HG02870 (cell line): ENCODE data around the gene SAT2.
"Not testable (repeated sequence)": the region's sequence is repeated elsewhere in the genome, so short reads cannot be mapped to it uniquely, and the experiment has no call there.

Experiments
- ATAC-seq: cut with Tn5 transposase; IDR thresholded peaks from one replicate; pipeline ENCODE4 v1.9.1; 2021; ENCODE audit warnings: mild to moderate bottlenecking, moderate library complexity; ENCODE audit not compliant: unreplicated experiment

SAT2 gene

GRCh38 chr17:7627250-7628121 is at the start of gene SAT2:
Gene SAT2, minus strand, starts transcription at chr17:7627821. Its CDS starts 186 bp downstream, at chr17:7627635.
- peak; percentile 86 for ATAC-seq

GRCh38 chr17:7676533-7676932 is 48.9 kb upstream of the SAT2 start:
- no peak for ATAC-seq

- ATAC-seq: no peak
These were observed 47.3 kb upstream of the SAT2 start for GRCh38 chr17:7674934-7675333.

GRCh38 chr17:7673239-7673638 is 45.6 kb upstream of the SAT2 start:
- no peak for ATAC-seq

DNA sequence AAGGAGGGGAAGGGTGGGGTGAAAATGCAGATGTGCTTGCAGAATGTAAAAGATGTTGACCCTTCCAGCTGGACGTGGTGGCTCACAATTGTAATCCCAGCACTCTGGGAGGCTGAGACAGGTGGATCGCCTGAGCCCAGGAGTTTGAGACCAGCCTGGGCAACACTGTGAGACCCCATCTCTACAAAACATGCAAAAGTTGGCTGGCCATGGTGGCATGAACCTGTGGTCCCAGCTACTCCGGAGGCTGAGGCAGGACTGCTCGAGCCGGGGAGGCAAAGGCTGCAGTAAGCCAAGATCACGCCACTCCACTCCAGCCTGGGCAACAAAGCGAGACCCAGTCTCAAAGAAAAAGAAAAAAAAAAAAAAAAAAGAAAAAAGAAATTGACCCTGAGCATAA is 40.9 kb upstream of the SAT2 start:
- ATAC-seq: no peak

GRCh38 chr17:7667656-7668406 is 40.2 kb upstream of the SAT2 start:
- no peak for ATAC-seq

GRCh38 chr17:7656958-7657609 is 29.5 kb upstream of the SAT2 start:
- no peak for ATAC-seq

- no peak for ATAC-seq
These were observed 27.9 kb upstream of the SAT2 start for GRCh38 chr17:7655541-7655840.

DNA sequence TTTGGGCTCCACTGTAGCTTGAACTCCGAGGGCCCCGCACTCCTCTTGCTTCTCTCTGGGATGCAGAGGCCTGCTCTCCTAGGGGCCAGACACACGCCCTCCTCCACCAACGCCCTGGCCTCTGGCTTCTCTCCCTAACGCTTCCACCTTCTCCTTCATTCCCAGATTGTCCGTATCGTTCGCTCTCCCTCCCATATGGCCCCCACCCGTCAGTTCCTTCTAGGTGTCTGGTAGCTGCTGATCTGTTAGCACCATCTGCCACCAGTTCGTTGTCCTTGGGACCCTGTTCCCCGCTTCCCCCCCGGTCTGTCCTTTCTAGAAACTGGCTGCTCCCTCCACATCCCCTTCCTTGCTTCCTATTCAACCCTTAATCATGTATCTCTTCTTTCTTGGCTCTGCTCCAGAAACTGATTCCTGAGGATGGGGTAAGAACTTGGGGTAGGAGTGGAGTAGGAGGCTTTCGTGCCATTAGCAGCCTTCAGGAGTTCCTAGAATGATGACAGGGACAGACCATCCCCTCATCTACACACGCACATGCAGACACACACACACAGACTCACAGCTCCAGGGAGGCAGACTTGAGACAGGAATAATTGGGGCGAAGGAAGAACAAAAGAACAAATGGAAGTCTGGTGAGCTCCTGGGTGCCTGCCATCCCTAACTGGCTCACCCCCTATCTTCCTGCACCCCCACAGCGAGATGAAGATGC is 27.4 kb upstream of the SAT2 start:
- ATAC-seq: no peak

DNA sequence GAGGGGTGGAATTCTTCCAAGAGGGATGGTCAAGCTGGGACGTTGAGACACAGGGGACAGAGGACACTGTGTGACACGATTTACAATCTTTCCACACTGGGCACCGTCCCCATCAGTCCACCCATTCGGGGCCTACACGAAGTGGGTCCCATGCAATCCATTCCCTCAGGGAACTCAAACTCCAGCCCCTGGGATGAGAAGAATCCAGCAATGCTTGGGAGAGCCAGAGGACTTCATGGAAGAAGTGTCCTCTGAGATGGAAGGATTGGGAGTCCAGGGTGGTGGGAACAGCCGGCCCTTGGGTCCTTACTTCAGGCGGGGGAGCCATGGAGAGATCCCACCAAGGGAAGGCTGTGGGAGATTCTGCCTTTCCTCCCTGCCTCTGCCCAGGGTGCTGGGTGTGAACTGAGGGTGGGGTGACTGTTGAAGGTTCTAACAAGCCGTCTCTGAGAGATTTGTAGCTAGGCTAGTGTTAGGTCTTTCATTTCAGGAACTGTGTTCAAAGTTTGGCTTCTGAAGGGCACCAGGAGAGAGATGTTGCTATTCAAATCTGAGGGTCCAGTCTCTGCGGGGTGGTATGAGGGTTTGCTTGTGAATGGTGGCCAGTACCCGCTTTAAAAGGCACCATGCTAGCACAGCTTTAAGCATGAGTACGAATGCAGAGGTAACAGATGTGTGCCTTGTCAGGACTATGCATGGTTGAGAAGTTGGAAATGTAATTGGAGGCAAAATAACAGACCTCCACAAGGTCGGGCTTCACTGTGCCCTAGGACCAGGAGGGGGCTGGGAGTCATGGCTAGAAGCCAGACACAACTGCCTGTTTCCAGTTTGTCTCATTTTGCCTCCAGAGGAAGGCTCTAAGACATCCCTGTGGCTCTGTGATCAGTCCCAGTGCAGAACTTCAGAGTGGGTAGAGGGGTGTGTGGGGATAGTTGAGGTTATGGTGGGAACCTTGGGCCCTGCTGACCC is 25.1 kb upstream of the SAT2 start:
- ATAC-seq: no peak

DNA sequence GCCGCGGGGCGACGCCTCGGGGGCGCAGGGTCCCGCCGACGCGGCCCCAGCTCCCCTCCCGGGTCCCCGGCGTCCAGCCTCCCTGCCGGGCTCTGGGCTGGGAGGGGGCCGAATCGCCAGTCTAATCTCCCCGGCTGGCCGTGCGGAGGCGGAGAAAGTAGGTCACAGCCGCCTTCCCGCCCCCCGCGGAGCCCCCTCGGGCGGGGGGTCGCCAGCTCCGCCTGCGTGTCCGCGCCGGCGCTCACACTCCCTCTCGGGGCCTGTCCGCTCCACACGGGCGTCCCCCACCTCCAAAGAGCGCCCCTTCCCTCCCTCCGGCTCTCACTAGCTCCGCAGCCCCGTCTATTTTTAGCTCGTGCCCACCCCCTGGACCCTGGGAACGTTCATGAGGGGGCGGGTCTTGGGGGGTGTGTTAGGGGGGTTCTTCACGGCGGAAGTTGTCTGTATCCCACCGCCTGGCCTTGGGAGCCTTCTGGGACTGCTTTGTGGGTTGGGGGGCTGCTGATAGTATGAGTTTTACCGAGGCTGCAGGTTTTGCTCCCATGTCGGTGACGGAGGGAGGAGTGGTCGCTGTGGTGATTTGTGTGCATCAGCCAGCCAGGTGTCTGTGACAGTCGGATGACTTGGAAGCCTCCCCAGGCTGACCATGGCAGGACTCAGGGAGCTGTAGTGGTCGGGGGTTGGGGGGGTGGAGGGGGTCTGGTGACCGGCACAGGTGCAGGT is 24.2 kb upstream of the SAT2 start:
- no peak for ATAC-seq

GRCh38 chr17:7651097-7651664 is 23.6 kb upstream of the SAT2 start:
- ATAC-seq: no peak

DNA sequence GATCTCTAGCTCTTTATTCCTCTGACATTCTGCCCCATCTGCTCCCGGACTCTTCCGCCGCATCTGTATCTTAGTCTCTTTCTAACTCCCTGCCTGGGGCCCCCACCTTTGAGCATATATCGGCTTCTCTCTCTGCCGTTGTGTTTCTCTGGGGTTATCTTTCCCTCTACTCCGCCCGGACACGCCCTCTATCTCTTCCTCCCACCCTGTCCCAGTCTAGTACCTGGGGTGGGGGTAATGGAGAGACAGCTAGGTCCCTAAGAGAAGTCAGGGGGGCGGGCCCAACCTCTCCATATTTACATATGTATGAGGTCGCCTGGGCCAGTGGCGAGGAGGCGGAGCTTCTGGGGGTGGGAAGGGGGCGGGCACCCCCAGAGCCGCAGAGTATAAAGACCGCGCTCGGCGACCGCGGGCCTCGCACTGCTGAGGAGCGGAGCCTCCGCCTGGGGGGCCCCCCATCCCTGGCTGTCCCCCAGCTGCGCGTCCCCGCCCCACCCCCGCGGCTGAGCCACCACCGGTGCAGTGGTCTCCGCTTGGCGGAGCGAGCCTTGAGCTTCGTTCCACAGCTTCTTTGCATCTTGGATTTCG is 23.0 kb upstream of the SAT2 start, which contains the start of gene ATP1B2:
TSS of gene ATP1B2 (plus strand) at position 418 of the 588 bp plus-strand sequence. CDS start 593 bp downstream, outside the sequence.
- ATAC-seq: no peak

DNA sequence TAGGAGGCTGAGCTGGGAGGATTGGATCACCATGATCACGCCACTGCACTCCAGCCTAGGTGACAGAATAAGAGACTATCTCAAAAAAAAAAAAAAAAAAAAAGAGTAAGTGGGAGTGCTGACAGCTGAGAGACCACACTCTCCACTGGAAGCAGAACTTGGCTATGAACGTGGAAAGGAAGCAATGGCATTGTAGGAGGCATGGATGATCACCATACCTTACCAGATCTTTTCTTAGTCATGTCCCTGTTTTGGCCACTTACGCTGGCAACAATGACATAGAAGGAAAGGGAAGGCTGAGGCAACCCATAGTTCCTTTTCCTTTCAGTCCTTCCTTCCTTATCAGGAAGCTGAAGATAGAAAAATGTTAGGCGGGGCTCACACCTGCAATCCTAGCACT is 19.4 kb upstream of the SAT2 start:
- no peak for ATAC-seq

GRCh38 chr17:7646457-7646856 is 18.8 kb upstream of the SAT2 start:
- ATAC-seq: no peak

- ATAC-seq: no peak
These were observed 17.2 kb upstream of the SAT2 start for GRCh38 chr17:7644775-7645174.

DNA sequence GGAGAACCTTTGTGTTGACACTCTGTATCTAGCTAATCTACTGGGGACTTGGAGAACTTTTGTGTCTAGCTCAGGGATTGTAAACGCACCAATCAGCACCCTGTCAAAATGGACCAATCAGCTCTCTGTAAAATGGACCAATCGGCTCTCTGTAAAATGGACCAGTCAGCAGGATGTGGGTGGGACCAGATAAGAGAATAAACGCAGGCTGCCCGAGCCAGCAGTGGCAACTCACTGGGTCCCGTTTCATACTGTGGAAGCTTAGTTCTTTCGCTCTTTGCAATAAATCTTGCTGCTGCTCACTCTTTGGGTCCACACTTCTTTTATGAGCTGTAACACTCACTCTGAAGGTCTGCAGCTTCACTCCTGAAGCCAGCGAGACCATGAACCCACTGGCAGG is 14.0 kb upstream of the SAT2 start:
- ATAC-seq: not testable (repeated sequence)

DNA sequence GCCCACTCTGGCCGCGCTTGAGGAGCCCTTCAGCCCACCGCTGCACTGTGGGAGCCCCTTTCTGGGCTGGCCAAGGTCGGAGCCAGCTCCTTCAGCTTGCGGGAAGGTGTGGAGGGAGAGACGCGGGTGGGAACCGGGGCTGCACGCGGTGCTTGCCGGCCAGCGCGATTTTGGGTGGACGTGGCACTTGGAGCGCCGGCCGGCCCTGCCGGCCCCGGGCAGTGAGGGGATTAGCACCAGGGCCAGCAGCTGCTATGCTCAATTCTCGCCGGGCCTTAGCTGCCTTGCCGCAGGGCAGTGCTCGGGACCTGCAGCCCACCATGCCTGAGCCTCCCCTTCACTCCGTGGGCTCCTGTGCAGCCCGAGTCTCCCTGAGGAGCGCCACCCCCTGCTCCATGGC is 13.2 kb upstream of the SAT2 start:
- ATAC-seq: no peak

DNA sequence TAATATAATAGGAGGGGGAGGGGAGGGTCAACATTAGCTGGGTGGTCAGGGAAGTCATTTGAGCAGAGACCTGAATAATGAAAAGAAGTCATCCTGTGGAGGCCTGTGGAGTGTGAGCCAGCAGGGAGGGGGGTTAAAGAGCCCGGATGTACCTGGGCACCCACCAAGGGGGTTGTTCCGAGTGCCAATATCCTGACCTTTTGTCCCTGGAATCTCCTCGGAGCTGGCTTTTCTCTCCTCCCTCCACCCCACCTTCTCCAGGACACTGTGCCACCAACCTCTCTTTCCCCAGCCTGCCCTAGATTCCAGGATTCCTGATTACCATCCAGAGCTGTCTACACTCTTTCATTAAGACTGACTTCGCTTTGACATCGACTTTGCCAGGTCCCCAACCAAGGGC is 8.5 kb upstream of the SAT2 start:
- ATAC-seq: no peak
